GM12801 (cell line): ENCODE data around the gene KBTBD8.

Experiments
- TF ChIP-seq, protein P1 (sequence below): IDR thresholded peaks from one replicate; pipeline ENCODE4 v1.5.1; 2011; ENCODE audit warnings: control low read depth; ENCODE audit not compliant: insufficient read length; ENCODE audit errors: extremely low read depth

KBTBD8 gene, protein sequence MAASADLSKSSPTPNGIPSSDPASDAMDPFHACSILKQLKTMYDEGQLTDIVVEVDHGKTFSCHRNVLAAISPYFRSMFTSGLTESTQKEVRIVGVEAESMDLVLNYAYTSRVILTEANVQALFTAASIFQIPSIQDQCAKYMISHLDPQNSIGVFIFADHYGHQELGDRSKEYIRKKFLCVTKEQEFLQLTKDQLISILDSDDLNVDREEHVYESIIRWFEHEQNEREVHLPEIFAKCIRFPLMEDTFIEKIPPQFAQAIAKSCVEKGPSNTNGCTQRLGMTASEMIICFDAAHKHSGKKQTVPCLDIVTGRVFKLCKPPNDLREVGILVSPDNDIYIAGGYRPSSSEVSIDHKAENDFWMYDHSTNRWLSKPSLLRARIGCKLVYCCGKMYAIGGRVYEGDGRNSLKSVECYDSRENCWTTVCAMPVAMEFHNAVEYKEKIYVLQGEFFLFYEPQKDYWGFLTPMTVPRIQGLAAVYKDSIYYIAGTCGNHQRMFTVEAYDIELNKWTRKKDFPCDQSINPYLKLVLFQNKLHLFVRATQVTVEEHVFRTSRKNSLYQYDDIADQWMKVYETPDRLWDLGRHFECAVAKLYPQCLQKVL

DNA sequence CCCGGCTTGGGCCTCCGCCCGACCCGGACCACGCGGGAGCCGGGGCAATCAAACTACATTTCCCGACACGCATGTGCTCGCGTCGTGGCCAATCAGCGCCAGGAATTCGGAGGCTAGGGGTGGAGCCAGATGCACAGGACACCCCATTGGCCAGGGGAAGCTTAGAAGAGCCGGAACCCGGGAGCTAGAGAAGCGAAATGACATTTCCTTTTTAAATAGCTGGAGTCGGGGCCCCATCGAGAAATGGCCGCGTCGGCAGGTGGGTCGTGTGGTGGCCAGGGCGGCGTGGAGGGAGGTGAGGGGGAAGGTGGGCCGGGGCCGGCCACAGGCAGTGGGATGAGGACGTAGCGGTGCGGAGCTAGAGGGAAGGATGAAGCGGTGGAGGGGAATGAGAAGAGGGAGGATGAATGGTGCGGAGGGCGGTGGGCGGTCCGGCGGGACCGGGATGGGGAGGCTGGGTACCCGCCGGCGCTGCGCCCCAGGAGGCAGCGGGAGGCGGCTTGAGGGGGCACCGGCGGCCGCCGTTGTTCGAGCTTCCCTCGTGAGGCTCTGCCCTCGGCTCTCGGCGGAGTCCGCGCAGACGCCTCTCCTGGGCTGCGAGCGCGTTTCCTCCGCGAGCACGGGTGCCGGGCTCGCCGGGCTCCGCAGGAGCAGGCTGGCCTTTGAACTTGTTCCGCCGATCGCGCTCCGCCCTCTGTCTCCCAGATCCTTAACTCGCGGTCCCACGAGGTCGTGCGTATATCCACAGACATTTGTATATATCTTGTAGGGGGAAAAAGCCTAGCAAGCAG is at the start of gene KBTBD8:
Gene KBTBD8 (plus strand): TSS at position 195 of the 791 bp plus-strand sequence. CDS start 49 bp downstream, at position 244.
- TF ChIP-seq, protein P1, sequence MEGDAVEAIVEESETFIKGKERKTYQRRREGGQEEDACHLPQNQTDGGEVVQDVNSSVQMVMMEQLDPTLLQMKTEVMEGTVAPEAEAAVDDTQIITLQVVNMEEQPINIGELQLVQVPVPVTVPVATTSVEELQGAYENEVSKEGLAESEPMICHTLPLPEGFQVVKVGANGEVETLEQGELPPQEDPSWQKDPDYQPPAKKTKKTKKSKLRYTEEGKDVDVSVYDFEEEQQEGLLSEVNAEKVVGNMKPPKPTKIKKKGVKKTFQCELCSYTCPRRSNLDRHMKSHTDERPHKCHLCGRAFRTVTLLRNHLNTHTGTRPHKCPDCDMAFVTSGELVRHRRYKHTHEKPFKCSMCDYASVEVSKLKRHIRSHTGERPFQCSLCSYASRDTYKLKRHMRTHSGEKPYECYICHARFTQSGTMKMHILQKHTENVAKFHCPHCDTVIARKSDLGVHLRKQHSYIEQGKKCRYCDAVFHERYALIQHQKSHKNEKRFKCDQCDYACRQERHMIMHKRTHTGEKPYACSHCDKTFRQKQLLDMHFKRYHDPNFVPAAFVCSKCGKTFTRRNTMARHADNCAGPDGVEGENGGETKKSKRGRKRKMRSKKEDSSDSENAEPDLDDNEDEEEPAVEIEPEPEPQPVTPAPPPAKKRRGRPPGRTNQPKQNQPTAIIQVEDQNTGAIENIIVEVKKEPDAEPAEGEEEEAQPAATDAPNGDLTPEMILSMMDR = no peak

DNA sequence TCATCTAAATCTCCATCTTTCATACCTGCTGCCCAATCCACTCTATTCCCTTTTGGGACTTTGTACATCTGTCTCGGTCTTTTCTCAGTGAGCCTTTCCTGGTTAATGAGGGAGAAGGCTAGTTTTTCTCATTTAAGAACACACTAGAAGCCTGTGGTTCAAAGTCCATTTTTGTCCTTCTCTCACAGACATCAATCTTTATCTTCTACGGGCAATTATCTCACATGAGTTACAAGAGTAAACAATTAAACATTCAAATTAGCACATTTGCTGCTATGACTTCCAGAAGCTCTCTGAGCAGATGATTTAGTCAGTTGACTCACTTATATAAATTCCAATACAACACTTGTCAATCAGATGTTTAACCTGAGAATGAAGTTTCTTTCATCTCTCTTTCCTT is 49.3 kb upstream of the KBTBD8 start:
- TF ChIP-seq, protein P1 = no peak

GRCh38 chr3:66949898-66950297 is 48.2 kb upstream of the KBTBD8 start:
- TF ChIP-seq, protein P1 = no peak

DNA sequence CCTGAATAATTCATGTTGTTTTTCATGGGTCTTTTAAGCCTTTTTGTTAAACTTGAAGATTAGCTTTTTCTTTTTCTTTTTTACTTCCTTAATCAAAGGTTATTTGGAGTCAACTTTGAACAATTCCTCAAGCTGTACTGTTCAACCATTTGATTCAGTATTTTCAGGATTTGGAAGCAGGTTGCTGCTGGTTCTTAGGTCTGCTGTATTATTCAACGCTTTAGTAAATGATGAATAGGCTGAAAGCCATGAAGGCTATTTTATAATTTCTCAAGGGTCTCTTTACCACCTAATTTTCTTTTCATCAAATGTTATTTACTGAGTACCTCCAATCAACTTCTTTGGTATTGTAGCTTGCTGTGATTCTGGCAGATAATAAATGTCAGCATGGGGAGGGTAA is 45.8 kb upstream of the KBTBD8 start:
- TF ChIP-seq, protein P1 = no peak

DNA sequence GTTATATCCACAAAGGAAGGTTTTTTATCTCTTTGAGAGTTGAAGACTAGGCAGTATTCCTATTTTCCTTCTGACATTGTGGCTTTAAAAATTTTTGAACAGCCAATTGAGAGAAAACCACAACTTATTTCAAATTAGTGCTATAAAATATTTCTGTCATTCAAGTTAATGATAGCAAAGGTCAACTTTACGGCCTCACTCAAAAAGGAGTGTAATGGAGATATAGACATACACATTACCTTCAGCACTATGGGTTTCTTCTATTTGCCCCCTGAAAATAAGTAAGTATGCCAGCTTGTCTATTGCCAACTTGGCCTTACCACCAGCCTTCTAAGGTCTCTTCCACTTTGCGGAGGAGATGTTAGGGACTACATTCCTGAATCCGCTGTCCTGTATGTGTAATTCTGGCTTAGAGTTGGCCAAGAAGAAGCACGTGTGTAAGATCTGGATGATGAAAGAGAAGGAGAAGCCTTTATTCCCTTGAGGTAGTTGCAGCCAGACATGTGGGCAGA is 44.1 kb upstream of the KBTBD8 start:
- TF ChIP-seq, protein P1 = no peak

GRCh38 chr3:66956742-66957141 is 41.4 kb upstream of the KBTBD8 start:
- TF ChIP-seq, protein P1 = no peak

GRCh38 chr3:66957367-66957766 is 40.7 kb upstream of the KBTBD8 start:
- TF ChIP-seq, protein P1 = no peak
